HL-60 (cell line): ENCODE data around the gene MAP4K4.

Experiments used
- DNase-seq, 2 experiments: peaks; one replicate each; pipeline ENCODE4 v3.0.0-alpha.2; 2010 to 2020; ENCODE audit warnings: low read depth in 1 of 2, low spot score in 1 of 2
- H3K27ac ChIP-seq: fragments of 250-450 bp; sonication (Bioruptor Pico); replicated peaks from 2 replicates; pipeline ENCODE4 v1.5.1; 2020; ENCODE audit warnings: mild to moderate bottlenecking, moderate library complexity
- H3K27me3 ChIP-seq: fragments of 250-450 bp; sonication (Bioruptor Pico); 2 replicates; pipeline ENCODE4 v1.5.1; 2021; ENCODE audit warnings: mild to moderate bottlenecking, moderate library complexity; ENCODE audit not compliant: insufficient read depth, poor library complexity, severe bottlenecking
- H3K4me3 ChIP-seq: replicated peaks from 2 replicates; pipeline ENCODE4 v1.5.1; 2011; ENCODE audit warnings: mild to moderate bottlenecking, control low read depth, low read length; ENCODE audit not compliant: insufficient read depth
- GABPA ChIP-seq: IDR thresholded peaks from 2 replicates; pipeline ENCODE4 v1.6.1; 2012; ENCODE audit warnings: low read depth
- POLR2AphosphoS5 ChIP-seq: IDR thresholded peaks from 2 replicates; pipeline ENCODE4 v1.6.1; 2012; ENCODE audit warnings: low read depth
- SPI1 ChIP-seq: IDR thresholded peaks from 2 replicates; pipeline ENCODE4 v1.6.1; 2012; ENCODE audit warnings: low read depth, mild to moderate bottlenecking, borderline replicate concordance
- TF ChIP-seq, protein P1 (sequence below): IDR thresholded peaks from 2 replicates; pipeline ENCODE4 v1.6.1; 2012; ENCODE audit warnings: low read depth; ENCODE audit not compliant: insufficient replicate concordance
- TF ChIP-seq, protein P2 (sequence below): IDR thresholded peaks from one replicate; pipeline ENCODE4 v1.5.1; 2011; ENCODE audit warnings: low read length, control low read depth, inconsistent platforms; ENCODE audit not compliant: insufficient read depth

Gene MAP4K4

GRCh38 chr2:101790416-101790815 lies 92.9 kb downstream of the MAP4K4 start:
- TF ChIP-seq POLR2AphosphoS5: no peak
- no peak for TF ChIP-seq GABPA
- TF ChIP-seq, protein P1, sequence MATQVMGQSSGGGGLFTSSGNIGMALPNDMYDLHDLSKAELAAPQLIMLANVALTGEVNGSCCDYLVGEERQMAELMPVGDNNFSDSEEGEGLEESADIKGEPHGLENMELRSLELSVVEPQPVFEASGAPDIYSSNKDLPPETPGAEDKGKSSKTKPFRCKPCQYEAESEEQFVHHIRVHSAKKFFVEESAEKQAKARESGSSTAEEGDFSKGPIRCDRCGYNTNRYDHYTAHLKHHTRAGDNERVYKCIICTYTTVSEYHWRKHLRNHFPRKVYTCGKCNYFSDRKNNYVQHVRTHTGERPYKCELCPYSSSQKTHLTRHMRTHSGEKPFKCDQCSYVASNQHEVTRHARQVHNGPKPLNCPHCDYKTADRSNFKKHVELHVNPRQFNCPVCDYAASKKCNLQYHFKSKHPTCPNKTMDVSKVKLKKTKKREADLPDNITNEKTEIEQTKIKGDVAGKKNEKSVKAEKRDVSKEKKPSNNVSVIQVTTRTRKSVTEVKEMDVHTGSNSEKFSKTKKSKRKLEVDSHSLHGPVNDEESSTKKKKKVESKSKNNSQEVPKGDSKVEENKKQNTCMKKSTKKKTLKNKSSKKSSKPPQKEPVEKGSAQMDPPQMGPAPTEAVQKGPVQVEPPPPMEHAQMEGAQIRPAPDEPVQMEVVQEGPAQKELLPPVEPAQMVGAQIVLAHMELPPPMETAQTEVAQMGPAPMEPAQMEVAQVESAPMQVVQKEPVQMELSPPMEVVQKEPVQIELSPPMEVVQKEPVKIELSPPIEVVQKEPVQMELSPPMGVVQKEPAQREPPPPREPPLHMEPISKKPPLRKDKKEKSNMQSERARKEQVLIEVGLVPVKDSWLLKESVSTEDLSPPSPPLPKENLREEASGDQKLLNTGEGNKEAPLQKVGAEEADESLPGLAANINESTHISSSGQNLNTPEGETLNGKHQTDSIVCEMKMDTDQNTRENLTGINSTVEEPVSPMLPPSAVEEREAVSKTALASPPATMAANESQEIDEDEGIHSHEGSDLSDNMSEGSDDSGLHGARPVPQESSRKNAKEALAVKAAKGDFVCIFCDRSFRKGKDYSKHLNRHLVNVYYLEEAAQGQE: no peak
- no peak for TF ChIP-seq SPI1
- TF ChIP-seq, protein P2, sequence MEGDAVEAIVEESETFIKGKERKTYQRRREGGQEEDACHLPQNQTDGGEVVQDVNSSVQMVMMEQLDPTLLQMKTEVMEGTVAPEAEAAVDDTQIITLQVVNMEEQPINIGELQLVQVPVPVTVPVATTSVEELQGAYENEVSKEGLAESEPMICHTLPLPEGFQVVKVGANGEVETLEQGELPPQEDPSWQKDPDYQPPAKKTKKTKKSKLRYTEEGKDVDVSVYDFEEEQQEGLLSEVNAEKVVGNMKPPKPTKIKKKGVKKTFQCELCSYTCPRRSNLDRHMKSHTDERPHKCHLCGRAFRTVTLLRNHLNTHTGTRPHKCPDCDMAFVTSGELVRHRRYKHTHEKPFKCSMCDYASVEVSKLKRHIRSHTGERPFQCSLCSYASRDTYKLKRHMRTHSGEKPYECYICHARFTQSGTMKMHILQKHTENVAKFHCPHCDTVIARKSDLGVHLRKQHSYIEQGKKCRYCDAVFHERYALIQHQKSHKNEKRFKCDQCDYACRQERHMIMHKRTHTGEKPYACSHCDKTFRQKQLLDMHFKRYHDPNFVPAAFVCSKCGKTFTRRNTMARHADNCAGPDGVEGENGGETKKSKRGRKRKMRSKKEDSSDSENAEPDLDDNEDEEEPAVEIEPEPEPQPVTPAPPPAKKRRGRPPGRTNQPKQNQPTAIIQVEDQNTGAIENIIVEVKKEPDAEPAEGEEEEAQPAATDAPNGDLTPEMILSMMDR: no peak
- no peak for DNase-seq
- Histone ChIP-seq H3K27me3 (no peaks in the 10 kb centered on the region), H3K27ac (no peak overlapping the region), H3K4me3 (no peak overlapping the region)

GRCh38 chr2:101790857-101791256 lies 93.3 kb downstream of the MAP4K4 start:
- H3K27ac ChIP-seq: no peak overlapping the region
- DNase-seq: no peak
- H3K4me3 ChIP-seq: no peak overlapping the region
- no peaks in the 10 kb centered on the region for H3K27me3 ChIP-seq
- TF ChIP-seq POLR2AphosphoS5: no peak
- TF ChIP-seq, protein P2: no peak
- no peak for TF ChIP-seq GABPA
- TF ChIP-seq SPI1: no peak
- TF ChIP-seq, protein P1: no peak

- no peaks in the 10 kb centered on the region for H3K27me3 ChIP-seq
These were observed 94.7 kb downstream of the MAP4K4 start for GRCh38 chr2:101792208-101792607.

More at GRCh38 chr2:101792208-101792607, 94.7 kb downstream of the MAP4K4 start:
- no peak for DNase-seq
- TF ChIP-seq GABPA: no peak
- TF ChIP-seq, protein P1: no peak
- TF ChIP-seq SPI1: no peak
- Histone ChIP-seq H3K27ac (no peak overlapping the region), H3K4me3 (no peak overlapping the region)
